ENCODE data around the gene CASKIN1. TPM values are rescaled to one million over a fixed set of nuclear protein-coding genes. Genes with fewer than 3 reads are reported as not detected.

The CASKIN1 gene
- total and polyA plus RNA-seq, 2 of the 8 experiments (the other 6 are each of a cell fraction or from before 2014, with no cell fraction given) = 1.2 to 6.4 TPM

GRCh38 chr16:2223942-2224486 lies 27.6 kb upstream of the CASKIN1 start:
- Histone ChIP-seq H2BK12ac (ENCODE audit: low read depth, low read length) (no peak overlapping the region), H4K20me1 (replicated peaks in 1 of 2; ENCODE audit: control insufficient read depth in 1 of 2, insufficient read depth in 2 of 2, low read length in 2 of 2) (peaks cover 7 to 11% of the 10 kb centered on the region in 2 experiments), H4K5ac (ENCODE audit: insufficient read length, low read depth, low read length) (peak overlapping the region; percentile 19), H2BK120ac (replicated peaks; ENCODE audit: low read depth, low read length) (no peak overlapping the region), H2AFZ (ENCODE audit: low read length) (no peak overlapping the region), H3K23me2 (ENCODE audit: low read depth, low read length) (no peaks in the 10 kb centered on the region), H3K27me3 (replicated peaks in 1 of 4; ENCODE audit: control insufficient read depth in 3 of 4, extremely low read depth in 1 of 4, insufficient read depth in 3 of 4, low read length in 3 of 4) (no peaks in the 10 kb centered on the region), H3K36me3 (ENCODE audit: control insufficient read depth in 2 of 4, insufficient read depth in 4 of 4, low read length in 3 of 4) (peaks cover 0 to 6% (median 0%) of the 10 kb centered on the region in 4 experiments; a peak in 1 of 8 replicates), H3K27ac (ENCODE audit: low read depth, low read length) (peak overlapping the region; percentile 77; the same call in 1 of the 2 replicates), H3K18ac (ENCODE audit: extremely low read depth, low read length) (no peak overlapping the region), H3K23ac (ENCODE audit: insufficient read length) (no peak overlapping the region), H3K4ac (replicated peaks; ENCODE audit: insufficient read length, low read depth, low read length) (no peak overlapping the region), H3K14ac (ENCODE audit: insufficient read length) (no peak overlapping the region), H4K8ac (ENCODE audit: extremely low read depth, insufficient read depth, low read length) (peak overlapping the region; percentile 90), H2BK5ac (ENCODE audit: low read depth, low read length) (no peak overlapping the region), H3K4me2 (ENCODE audit: insufficient read depth in 1 of 2, low read depth in 2 of 2, low read length in 2 of 2) (peak overlapping the region; percentile 60 to 72), H3K9me3 (ENCODE audit: insufficient read depth in 2 of 2, low read depth in 1 of 2, low read length in 1 of 2) (no peaks in the 10 kb centered on the region), H3K56ac (replicated peaks; ENCODE audit: insufficient read length, low read depth, low read length) (peak overlapping the region; percentile 46), H3K9ac (replicated peaks in 1 of 4; ENCODE audit: extremely low read depth in 1 of 4, low read depth in 3 of 4, low read length in 3 of 4) (peak overlapping the region; percentile 80 to 91 (median 84)), H3K4me3 (ENCODE audit: extremely low read depth in 1 of 4, insufficient read depth in 2 of 4, low read depth in 3 of 4, low read length in 4 of 4) (peak overlapping the region; percentile 67 to 93 (median 80)), H2AK5ac (ENCODE audit: low read depth, low read length) (no peak overlapping the region), H4K91ac (replicated peaks; ENCODE audit: insufficient read length, low read length) (no peak overlapping the region), H2BK20ac (ENCODE audit: low read length) (no peak overlapping the region), H3K4me1 (replicated peaks in 1 of 4; ENCODE audit: control insufficient read depth in 3 of 4, insufficient read depth in 4 of 4, low read length in 3 of 4) (no peaks in the 10 kb centered on the region), H3K79me2 (ENCODE audit: control insufficient read depth in 1 of 2, insufficient read depth in 2 of 2, low read length in 2 of 2) (peaks cover 3 to 29% of the 10 kb centered on the region in 2 experiments; a peak in 2 of 4 replicates), H2BK15ac (ENCODE audit: low read length) (no peak overlapping the region), H3K79me1 (ENCODE audit: low read depth, low read length) (peaks cover 3% of the 10 kb centered on the region; the same call in 1 of the 2 replicates)
- POLR2A ChIA-PET (ENCODE audit: partially characterized antibody) = interaction anchor here (1.0 to 5.3 kb wide), 10 partner anchors 9 to 77 kb away, joined by 3 to 44 read pairs (median 8); partner anchors contain the start of genes BRICD5, DNASE1L2, ECI1 and PGP
- FAIRE-seq (no peak), DNase-seq (ENCODE audit: low read depth in 1 of 2, low spot score in 2 of 2) (no peak)
- CTCF ChIA-PET (ENCODE audit: partially characterized antibody) = interaction anchor here (1.0 kb wide), 1 partner anchor 29 kb away, joined by 3 read pairs; no protein-coding TSS in a partner anchor
- TF ChIP-seq TAF1 (IDR thresholded peaks at IDR 0.05; ENCODE audit: low read depth, low read length) (no peak), TBP (IDR thresholded peaks at IDR 0.05; ENCODE audit: low read depth, low read length) (no peak), ATF3 (IDR thresholded peaks at IDR 0.05; ENCODE audit: insufficient read depth, low read depth, low read length) (no peak), PHF8 (conservative IDR thresholded peaks at IDR 0.05; ENCODE audit: low read depth, low read length) (peak; percentile 47; the same call in 1 of the 2 replicates), RAD21 (IDR thresholded peaks at IDR 0.05 in 1 of 2, conservative IDR thresholded peaks at IDR 0.05 in 1 of 2; ENCODE audit: low read depth in 2 of 2, low read length in 2 of 2) (peak; percentile 7 to 12; a peak in 1 of 4 replicates)
- WGBS, 2 experiments (ENCODE audit: extremely low coverage in 1 of 2, insufficient coverage in 1 of 2, insufficient read length in 1 of 2, insufficient replicate concordance in 2 of 2, low coverage in 1 of 2, low lambda C conversion rate in 2 of 2, missing lambda C conversion rate in 1 of 2) = 15% methylated on average over 22 of the region's 22 CpGs; no CpG with 5 or more reads in 1 of the 2 experiments

Data from H1 (cell line).